ENCODE measurements around the gene SCYGR3.

Gene SCYGR3, protein sequence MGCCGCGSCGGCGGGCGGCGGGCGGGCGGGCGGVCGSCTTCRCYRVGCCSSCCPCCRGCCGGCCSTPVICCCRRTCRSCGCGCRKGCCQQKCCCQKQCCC

DNA sequence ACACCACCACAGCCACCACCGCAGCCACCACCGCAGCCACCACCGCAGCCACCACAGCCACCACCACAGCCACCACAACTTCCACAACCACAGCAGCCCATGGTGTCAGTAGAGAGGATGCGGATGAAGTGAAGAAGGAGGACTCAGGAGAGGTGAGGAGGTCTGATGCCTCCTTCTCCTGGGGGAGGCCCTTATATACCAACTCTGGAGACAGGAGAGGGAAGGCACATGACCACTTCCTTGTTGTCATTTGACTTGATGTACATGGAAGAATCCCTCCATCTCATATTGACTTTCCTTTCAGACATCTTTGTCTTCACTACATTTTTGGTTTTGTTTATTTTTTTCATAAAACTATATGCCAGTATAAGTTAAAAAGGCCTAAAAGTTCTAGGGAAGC is at the start of gene SCYGR3:
TSS of gene SCYGR3 (minus strand) at position 101 of the 400 bp plus-strand sequence. CDS start at position 101, 0 bp downstream.
- DNase-seq (ENCODE audit: low read depth): no peak

DNA sequence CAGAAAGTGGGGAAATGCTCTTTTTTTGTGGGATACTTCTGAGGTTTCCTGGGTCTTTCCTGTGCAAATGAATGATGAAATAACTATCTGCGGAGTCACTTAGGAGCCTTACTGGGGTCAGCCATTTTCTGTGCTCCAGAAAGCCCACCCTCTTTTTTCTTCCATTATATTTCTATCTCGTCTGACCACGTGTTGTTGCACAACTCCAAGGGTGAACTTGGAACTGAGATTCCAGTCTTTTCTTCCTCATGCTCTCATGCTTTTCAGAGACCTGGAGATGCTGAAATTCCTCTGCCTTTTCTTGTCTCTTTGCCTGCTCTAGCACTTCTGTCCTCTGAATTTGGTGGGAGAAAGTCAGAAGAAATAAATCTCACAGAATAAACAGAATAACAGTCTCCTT is 47.2 kb upstream of the SCYGR3 start:
- no peak for DNase-seq (ENCODE audit: low read depth)

DNA sequence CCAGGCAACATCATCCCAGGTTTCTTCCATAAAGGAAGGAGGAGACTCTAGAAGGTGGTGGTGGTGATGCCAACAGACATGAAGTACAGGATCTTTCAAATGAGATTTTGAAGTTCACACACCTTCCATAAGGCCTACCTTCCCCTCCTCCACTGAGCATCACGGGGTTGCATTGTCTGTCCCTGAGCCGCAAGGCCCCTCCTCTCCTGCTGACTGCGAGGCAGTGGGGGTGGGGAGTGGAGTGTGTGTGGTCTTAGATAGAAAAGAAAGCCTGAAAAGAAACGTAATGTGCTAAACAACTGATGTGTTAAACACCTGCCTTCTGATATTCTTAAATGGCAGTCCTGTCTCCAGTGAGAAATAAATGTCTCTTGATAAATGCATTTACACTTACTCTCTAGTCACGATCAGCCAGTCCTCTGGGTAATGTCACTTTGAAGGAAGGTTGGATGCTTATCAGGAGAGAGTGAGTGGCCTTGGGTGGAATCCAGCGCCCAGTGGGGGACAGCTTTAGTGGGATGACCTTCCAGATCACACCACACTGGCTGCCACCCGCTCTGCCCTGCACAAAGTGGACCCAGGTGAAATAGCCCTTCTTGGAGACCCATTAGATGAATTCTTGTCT is 46.5 kb upstream of the SCYGR3 start:
- no peak for DNase-seq (ENCODE audit: low read depth)

DNA sequence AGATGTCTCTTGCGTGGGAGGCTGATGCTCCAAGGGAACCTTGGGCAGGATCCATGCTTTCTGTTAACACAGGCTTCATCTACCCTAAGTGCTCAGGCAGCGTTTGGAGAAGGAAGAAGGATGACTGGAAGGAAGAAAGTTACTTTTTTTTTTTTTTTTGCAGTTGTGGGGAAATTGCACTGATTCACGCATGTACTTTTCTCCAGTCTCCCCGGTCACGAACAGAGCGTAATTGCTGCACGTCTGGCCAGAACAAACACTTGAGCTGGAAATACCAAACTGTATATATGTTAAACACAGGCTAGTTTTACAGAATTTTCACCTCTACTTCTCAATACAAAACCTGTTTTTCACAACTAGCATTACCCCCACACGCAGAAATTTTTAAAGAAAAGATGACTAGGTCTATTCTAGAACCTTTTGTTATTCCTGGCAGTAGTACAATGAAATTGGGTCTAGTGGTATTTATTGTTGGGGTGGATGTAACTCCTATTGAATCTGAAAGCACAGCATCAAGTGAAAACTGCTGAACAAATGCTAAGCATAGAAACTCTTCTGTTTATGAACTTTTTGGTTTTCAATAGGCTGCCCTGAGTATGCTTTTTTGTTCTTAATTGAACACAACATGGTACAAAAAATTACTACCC is 42.7 kb upstream of the SCYGR3 start:
- DNase-seq (ENCODE audit: low read depth): no peak

DNA sequence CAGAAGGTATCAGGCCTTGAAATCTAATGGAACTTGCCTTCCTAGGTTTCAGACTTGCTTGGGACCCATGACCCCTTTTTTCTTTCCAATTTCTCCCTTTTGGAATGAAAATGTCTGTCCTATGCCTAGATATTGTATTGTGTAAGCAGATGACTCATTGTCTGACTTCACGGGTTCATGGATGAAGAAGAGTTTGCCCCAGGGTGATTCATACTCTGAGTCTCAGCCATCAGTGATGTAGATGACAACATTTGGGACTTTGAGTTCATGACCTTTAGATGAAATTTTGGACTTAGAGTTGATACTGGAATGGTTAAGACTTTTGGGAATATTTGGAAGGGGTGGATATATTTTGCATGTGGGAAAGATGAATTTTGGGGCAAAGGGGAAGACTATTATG is 40.8 kb upstream of the SCYGR3 start:
- DNase-seq (ENCODE audit: low read depth): no peak

DNA sequence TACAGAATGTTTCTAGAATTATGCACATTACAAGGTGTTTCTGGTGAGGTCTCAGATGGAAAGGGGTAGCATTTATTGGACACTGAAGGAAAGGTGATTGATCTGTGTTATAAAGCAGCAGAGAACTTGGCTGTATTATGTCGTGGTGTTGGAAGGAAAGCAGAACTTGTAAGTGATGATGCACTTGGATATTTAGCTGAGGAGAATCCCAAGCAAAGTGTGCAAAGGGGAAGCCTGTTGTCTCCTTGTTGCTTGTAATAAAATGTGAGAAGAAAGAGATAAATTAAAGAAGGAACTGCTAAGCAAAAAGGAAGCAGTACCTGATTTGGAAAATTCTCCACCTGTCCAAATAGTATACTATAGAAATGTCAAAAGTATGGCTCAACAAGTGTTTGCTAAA is 39.8 kb upstream of the SCYGR3 start:
- no peak for DNase-seq (ENCODE audit: low read depth)

DNA sequence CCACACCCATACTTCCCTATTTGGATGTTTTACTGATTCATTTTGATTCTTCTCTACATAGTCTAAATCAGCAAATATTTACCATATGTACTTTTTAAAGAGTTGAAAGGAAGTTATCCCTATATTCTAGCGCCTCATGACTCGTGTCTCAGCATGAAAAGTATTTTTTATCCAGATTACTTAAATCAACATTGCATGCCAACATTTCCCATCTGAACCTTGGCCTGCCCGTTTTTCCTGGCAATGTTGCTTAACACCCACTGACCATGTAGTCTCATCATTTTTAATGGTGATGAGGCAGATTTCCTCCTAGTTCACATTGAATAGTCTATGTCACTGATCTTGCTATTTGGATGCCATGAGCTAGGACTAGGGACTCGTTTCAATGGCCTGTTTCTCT is 38.8 kb upstream of the SCYGR3 start:
- no peak for DNase-seq (ENCODE audit: low read depth)

DNA sequence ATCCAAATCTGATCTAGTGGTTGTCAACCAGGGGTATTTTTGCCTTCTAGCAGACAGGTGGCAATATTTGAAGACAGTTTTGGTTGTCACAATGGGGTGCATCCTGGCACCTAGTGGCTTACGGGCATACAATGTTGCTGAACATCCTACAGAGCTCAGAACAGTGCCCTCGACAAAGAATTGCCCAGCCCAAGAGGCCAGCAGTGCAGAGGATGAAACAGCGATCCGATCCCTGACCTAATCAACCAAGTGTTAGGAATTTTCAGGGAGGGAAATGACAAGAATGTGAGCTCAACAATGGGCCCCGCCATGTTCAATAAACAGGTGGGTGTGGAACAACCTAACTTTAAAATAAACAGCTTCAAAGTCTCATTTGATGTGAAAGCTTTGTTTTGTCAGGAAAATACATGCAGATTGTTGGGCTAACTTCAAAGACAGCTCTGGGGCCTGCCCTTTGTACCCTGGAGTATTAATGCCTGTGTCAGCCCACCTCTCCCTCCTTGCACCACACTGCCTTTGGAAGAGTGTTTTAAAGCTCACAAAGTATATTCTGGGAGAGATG is 29.4 kb upstream of the SCYGR3 start:
- DNase-seq (ENCODE audit: low read depth): no peak

DNA sequence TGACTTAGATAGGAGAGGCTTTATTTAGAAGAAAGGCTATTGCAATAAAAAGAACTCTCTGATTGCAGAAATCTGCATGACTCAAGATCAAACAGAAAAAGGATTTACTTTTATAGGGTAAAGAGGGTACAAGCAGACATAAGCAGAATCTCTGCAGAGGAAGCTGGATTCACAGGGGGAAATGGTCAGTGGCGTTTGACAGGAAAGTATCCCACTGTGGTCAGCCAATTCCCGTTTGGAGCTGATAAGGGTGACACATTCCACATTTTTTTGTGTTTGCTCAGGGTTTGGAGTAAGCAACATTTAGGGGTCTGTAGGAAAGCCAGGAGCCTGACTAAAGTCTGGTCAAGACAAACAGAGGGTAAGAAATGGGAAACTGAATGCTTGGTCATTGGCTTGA is 28.0 kb upstream of the SCYGR3 start:
- no peak for DNase-seq (ENCODE audit: low read depth)

DNA sequence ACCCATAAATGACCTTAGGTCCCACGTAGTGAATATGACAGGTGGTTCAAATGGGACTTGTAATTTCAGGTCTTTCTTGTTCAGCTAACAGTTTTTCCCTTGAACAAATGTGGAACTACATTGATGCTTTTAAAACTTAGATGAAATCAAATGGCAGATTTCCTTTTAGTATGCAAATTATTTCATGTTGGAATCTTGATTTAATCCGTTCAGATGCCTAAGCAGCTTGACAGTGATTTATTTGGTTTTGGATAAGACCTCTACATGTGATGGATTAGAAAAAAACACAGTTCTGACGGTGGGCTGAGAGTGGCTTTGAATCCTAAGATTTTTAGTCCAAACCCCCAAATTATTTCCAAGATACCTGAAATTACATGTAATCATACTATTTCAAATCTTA is 19.6 kb upstream of the SCYGR3 start:
- no peak for DNase-seq (ENCODE audit: low read depth)

DNA sequence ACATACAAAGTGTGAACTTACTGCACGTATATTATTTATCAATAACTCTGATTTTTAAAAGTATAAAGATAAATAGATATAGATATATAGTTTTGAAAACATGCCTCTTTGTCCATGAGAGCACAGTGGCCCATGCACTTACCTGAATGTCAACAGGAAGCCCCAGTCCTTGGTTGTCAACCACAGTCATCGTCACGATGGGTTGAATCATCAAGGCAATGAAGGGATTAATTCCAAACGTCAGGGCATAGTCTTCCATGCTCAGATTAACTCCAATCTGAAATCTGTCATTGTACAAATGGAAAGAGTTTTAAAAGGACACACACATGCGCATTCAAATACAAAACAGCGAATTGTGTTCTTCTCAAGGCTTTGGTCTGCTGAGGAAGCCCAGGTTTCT is 18.2 kb upstream of the SCYGR3 start:
- DNase-seq (ENCODE audit: low read depth): no peak

DNA sequence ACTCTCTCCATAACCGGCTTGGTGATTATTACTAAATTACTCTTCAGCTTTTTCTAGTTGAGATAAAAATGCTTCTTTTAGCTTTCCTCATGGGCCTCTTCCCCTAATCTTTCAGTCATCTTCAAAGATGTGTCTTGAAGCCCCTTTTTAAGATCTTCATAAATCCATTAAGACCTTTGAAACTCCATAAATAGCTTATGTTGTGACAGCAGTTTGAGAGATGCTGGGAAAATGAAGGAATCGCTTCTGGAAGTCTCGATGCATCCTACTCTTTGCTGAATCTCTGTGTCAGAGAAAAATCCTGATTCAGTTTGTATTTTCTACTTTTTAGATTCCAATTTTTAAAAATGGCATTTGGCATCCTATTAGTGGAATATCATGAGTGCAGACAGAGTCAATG is 15.7 kb upstream of the SCYGR3 start:
- DNase-seq (ENCODE audit: low read depth): no peak

DNA sequence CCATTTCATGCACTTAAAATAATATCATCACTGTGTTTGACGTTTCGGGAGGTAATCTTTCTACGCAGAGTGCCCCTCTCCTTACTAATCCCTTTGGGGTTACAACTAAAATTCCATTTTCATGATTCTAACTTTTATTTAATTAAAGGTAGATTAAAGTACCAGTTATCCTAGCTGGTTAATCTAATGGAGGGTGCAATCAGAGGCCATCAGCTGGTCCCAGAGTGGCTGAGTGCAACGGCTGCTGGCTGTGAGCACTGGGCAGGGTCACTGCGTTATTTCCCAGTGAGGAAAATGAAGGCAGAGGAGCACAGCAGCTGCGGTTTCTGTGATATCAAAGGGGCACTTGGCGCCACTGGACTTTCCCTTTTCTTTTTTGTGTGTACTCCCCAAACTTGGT is 14.8 kb upstream of the SCYGR3 start:
- DNase-seq (ENCODE audit: low read depth): no peak

DNA sequence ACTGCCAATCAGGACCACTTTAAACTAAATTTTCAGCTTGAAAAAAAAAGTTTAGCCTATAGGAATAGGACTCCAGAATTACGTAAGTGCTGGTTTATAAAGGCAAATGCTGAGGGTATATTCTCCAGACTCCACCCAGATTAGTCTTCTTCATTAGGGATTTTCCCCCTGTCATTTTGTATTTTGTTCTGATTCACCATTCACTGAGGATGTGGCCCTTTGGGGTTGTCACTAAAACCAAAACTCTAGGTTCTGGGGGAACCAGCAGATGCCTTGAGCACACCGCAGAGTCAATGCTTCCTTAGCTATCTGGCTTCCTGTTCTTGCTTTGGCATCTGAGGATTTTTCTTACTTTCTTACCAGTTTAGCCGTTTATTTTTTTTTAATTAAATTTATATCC is 13.1 kb upstream of the SCYGR3 start:
- no peak for DNase-seq (ENCODE audit: low read depth)

DNA sequence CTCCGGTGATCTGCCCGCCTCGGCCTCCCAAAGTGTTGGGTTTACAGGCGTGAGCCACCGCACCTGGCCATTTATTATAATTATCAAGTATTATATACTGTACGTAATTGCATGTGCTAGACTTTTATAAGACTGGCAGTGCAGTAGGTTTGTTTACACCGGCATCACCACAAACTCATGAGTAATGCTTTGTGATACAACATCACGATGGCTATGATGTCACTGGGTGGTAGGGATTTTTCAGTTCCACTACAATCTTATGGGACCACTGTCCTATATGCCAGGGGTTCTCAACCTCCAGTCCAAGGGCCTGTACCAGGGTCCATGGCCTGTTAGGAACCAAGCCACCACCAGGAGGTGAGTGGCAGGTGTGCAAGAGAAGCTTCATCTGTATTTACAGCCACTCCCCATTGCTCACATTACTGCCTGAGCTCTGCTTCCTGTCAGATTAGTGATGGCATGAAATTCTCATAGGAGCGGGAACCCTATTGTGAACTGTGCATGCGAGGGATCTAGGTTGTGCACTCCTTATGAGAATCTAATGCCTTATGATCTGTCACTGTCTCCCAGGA is 12.0 kb upstream of the SCYGR3 start:
- DNase-seq (ENCODE audit: low read depth): no peak

DNA sequence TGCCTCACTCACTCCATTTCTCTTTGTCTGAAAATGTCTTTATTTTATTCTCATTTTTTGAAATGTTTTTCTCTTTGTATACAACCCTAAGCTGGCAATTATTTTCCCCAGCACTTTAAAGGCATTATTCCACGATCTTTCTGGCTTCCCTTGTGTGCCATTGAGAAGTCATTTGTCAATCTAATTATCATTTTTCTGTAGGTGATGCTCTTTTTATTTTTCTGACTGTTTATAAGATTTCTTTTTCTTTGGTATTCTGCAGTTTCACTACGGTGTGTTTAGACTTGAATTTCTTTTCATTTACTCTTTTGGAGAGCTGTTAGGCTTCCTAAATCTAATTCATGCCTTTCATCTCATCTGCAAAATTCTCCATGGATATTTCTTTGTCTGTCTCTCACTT is 10.8 kb upstream of the SCYGR3 start:
- DNase-seq (ENCODE audit: low read depth): no peak

DNA sequence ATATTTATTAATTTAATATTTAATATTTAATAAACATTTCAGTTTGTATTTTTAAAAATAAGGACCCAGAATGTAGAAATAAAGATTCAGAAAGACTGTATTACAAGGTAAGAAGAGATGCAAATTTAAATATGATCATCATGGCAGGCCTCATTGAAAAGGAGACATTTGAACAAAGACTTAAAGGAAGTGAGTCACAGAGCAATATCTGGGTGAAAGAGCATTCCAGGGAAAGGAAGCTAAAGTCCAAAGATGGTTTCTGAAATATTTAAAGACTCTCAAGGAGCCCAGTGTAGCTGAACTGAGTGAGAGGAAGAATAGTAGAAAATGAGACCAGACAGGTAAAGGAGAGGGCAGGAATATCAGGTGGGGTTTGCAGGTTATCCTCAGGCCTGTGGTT is 8.6 kb upstream of the SCYGR3 start:
- DNase-seq (ENCODE audit: low read depth): no peak

DNA sequence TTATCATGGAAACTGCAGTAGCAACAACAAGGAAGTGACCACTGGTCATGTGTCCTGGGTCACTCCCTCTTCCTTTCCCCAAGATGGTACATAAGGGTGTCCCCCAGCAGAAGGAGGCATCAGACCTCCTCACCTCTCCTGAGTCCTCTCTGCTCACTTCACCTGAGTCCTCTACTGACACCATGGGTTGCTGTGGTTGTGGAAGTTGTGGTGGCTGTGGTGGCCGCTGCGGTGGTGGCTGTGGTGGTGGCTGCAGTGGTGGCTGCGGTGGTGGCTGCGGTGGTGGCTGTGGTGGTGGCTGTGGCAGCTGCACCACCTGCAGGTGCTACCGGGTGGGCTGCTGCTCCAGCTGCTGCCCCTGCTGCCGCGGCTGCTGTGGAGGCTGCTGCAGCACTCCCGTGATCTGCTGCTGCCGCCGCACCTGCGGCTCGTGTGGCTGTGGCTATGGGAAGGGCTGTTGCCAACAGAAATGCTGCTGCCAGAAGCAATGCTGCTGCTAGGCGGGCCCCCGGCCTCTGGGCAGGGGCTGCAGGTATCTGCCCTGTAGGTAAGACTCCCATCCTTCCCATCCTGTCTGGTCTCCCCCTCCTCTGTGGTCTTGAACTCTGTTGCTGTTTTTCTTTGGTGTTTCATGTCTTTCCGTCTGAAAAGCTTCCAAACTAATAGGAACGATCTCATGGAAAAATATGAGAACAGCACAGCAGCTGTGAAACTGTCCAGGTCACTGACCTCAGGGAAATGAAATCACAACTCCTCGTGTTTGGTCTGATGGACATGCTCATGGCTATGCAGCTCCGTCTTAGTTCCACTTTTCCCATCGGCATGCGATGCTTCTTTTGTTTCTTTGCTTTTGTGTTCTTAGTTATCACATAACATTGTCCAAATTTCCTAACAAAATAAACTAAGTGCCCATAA is 2.9 kb upstream of the SCYGR3 start, which contains the start of gene SCYGR4:
TSS of gene SCYGR4 (plus strand) at position 183 of the 915 bp plus-strand sequence. CDS start at position 183, 0 bp downstream.
- DNase-seq (ENCODE audit: low read depth): no peak

DNA sequence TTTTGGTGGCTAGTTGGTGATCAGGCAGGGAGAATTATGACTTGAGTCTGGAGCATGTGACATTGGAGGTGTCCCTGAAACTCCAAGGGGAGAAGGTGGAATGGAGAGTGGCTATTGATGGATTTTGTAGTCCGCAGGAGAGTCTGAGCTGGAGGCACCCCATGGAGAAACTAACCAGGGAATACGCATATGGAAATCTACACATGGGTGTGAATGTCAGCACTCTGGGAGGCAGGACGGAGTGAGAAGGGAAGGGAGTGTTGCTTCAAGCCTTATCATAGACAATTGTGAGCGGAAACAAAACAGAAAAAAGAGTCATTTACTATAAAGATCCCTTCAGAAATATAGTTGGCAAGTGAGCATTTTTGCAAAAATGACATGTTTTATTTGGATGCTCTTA is 2.0 kb upstream of the SCYGR3 start:
- no peak for DNase-seq (ENCODE audit: low read depth)

DNA sequence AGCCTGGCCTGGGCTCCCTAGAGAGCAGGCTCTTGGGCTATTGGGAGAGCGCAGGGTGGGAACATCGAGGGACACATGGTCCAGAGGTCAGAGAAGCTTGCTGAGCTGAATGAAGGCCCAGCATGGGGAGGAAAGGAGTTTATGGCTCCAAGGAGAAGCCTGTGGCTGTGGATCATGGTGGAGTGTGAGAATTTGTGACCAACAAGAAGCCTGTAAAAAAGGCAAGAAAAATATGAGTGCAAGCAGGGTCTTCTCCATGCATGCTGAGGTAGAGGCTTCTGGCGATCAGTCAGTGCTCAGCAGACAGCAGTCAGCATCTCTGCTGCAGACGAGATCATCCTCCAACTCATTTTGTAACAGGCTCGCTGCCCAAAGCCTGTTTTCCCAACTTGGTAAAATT is 1.3 kb upstream of the SCYGR3 start:
- DNase-seq (ENCODE audit: low read depth): no peak

DNA sequence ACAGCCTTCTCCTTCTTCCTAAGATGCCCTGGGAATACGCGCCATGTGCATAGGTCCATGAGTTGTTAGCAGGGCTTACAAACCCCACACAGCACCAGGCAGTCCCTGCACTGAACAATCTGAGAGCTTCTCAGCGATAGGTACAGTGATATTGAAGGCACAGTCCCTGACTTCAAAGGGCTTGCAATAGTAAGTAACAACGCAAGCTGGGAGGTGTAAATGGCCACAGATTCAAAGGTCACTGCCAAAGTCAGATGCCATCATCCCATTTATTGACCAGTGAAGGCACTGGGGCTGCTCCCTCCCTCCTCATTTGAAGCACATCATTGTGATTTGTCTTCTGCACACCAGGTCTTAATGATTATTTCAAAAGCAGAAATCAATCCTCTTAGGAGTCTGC is 541 bp upstream of the SCYGR3 start:
- no peak for DNase-seq (ENCODE audit: low read depth)

DNA sequence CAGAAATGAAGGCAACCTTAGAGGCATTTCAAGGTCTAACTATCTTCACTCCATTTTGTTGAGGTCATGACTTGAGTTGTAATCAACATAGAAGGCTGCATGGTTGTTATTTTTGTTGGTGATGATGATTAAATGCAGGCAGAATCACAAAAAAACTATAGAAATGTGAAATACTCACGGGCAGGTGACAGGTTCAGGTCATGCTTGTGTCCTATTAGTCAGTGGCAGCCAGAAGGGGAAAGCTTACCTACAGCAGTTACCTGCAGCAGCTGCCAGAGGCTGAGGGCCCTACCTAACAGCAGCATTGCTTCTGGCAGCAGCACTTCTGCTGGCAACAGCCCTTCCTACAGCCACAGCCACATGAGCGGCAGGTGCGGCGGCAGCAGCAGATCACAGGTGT is 394 bp downstream of the SCYGR3 start:
- DNase-seq (ENCODE audit: low read depth): no peak

Data from stimulated activated CD8-positive, alpha-beta memory T cell treated with anti-CD3 and anti-CD28 coated beads, Interleukin-12 subunit alpha, Interleukin-12 subunit beta, amount 100 ng/mL, for 4 hours (primary cell).